ENCODE data around the gene FGF12. TPM values are rescaled to one million over a fixed set of nuclear protein-coding genes. Genes with fewer than 3 reads are reported as not detected.

FGF12 gene
- polyA plus RNA-seq, 2 donors, result 1.2 to 1.5 TPM

GRCh38 chr3:192397012-192397411, 330.3 kb downstream of the FGF12 start:
- no peaks in the 10 kb centered on the region for H3K36me3 ChIP-seq (ENCODE audit: control insufficient read depth in 2 of 2, insufficient read depth in 2 of 2, low read length in 1 of 2)
- H3K27me3 ChIP-seq (ENCODE audit: control insufficient read depth in 1 of 2, insufficient read depth in 2 of 2, low read length in 2 of 2), result no peaks in the 10 kb centered on the region
- H3K4me3 ChIP-seq (ENCODE audit: low read depth in 1 of 2, low read length in 2 of 2), result no peak overlapping the region
- H3K9me3 ChIP-seq (ENCODE audit: control insufficient read depth in 2 of 2, insufficient read depth in 1 of 2, low read depth in 1 of 2, low read length in 1 of 2), result no peaks in the 10 kb centered on the region
- H3K27ac ChIP-seq (ENCODE audit: low read depth in 2 of 2, low read length in 1 of 2), result no peak overlapping the region
- WGBS, 2 donors, result 89 to 92% methylated on average over 3 of the region's 3 CpGs
- no peaks in the 10 kb centered on the region for H3K4me1 ChIP-seq (ENCODE audit: control insufficient read depth in 2 of 2, insufficient read depth in 2 of 2, low read length in 1 of 2)

DNA sequence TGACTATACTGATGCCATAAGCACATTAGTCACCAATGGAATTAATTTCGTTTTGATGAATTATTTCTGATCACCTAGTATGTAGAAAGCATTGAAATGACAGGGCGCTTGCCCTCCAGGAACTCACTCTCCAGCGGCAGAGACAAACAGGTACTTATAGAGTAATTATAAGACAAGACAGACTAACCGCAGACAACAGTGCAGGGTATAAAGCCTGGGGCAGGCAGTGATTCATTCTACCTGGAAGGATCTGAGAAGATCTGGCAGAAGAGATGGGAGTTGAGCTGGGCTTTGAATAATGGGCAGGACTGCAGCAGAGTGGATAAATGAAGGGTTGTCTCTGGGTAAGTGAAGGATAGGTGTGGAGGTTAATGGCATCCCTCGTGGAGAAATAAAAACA, 331.8 kb downstream of the FGF12 start:
- Histone ChIP-seq H3K4me1 (ENCODE audit: control insufficient read depth in 2 of 2, insufficient read depth in 2 of 2, low read length in 1 of 2) (no peaks in the 10 kb centered on the region), H3K36me3 (ENCODE audit: control insufficient read depth in 2 of 2, insufficient read depth in 2 of 2, low read length in 1 of 2) (no peaks in the 10 kb centered on the region), H3K9me3 (ENCODE audit: control insufficient read depth in 2 of 2, insufficient read depth in 1 of 2, low read depth in 1 of 2, low read length in 1 of 2) (no peaks in the 10 kb centered on the region), H3K4me3 (ENCODE audit: low read depth in 1 of 2, low read length in 2 of 2) (no peak overlapping the region), H3K27ac (ENCODE audit: low read depth in 2 of 2, low read length in 1 of 2) (no peak overlapping the region), H3K27me3 (ENCODE audit: control insufficient read depth in 1 of 2, insufficient read depth in 2 of 2, low read length in 2 of 2) (no peaks in the 10 kb centered on the region)
- 67 to 73% methylated on average over 5 of the region's 5 CpGs for WGBS, 2 donors

- H3K9me3 ChIP-seq (ENCODE audit: control insufficient read depth in 2 of 2, insufficient read depth in 1 of 2, low read depth in 1 of 2, low read length in 1 of 2), result no peaks in the 10 kb centered on the region
- 68 to 77% methylated on average over 4 of the region's 4 CpGs for WGBS, 2 donors
Measured at GRCh38 chr3:192392986-192393385, 334.4 kb downstream of the FGF12 start.

DNA sequence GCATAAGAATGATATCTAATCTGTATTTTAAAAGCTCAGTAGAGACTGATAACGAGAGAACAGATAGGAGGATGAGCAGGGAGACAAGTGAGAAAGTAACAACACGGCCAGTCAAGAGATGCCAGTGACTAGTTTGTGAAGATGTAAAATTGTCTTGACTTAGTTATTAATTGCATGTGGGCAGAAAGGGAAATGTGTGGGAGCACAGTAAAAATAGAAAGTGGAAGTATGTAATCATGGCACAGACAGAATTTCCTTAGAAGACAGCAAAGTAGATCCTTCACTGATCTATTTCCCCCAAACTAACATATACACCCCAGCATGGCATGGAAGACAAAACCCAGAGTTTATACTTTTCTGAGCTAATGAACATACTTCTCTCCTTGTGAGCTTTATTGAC, 344.5 kb downstream of the FGF12 start:
- WGBS, 2 donors, result 60 to 63% methylated on average over 2 of the region's 2 CpGs
- H3K27me3 ChIP-seq (ENCODE audit: control insufficient read depth in 1 of 2, insufficient read depth in 2 of 2, low read length in 2 of 2), result no peaks in the 10 kb centered on the region
- no peaks in the 10 kb centered on the region for H3K9me3 ChIP-seq (ENCODE audit: control insufficient read depth in 2 of 2, insufficient read depth in 1 of 2, low read depth in 1 of 2, low read length in 1 of 2)
- no peaks in the 10 kb centered on the region for H3K36me3 ChIP-seq (ENCODE audit: control insufficient read depth in 2 of 2, insufficient read depth in 2 of 2, low read length in 1 of 2)
- no peak overlapping the region for H3K27ac ChIP-seq (ENCODE audit: low read depth in 2 of 2, low read length in 1 of 2)
- no peak overlapping the region for H3K4me3 ChIP-seq (ENCODE audit: low read depth in 1 of 2, low read length in 2 of 2)
- no peaks in the 10 kb centered on the region for H3K4me1 ChIP-seq (ENCODE audit: control insufficient read depth in 2 of 2, insufficient read depth in 2 of 2, low read length in 1 of 2)

More at GRCh38 chr3:192392986-192393385, 334.4 kb downstream of the FGF12 start:
- Histone ChIP-seq H3K4me1 (ENCODE audit: control insufficient read depth in 2 of 2, insufficient read depth in 2 of 2, low read length in 1 of 2) (no peaks in the 10 kb centered on the region), H3K36me3 (ENCODE audit: control insufficient read depth in 2 of 2, insufficient read depth in 2 of 2, low read length in 1 of 2) (no peaks in the 10 kb centered on the region), H3K4me3 (ENCODE audit: low read depth in 1 of 2, low read length in 2 of 2) (no peak overlapping the region), H3K27ac (ENCODE audit: low read depth in 2 of 2, low read length in 1 of 2) (no peak overlapping the region), H3K27me3 (ENCODE audit: control insufficient read depth in 1 of 2, insufficient read depth in 2 of 2, low read length in 2 of 2) (no peaks in the 10 kb centered on the region)

DNA sequence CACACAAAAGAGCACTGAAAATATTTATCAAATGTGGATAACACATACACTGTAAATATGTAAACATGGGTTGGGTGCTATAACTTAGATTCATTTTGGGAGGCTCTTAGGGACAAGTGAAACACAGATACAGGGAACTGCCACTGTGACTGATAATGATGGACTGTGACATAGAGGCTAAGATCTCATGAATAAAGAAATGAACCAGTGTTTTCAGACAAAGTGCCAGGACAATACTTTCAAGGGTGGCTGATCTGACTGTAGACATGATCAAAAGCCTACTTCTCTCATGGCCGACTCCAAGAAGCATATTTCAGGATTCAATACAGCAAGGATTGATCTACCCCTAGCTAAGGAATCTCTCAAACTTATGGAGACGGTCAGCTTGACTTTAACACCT, 353.8 kb downstream of the FGF12 start:
- Histone ChIP-seq H3K4me1 (ENCODE audit: control insufficient read depth in 2 of 2, insufficient read depth in 2 of 2, low read length in 1 of 2) (no peaks in the 10 kb centered on the region), H3K36me3 (ENCODE audit: control insufficient read depth in 2 of 2, insufficient read depth in 2 of 2, low read length in 1 of 2) (no peaks in the 10 kb centered on the region), H3K9me3 (ENCODE audit: control insufficient read depth in 2 of 2, insufficient read depth in 1 of 2, low read depth in 1 of 2, low read length in 1 of 2) (no peaks in the 10 kb centered on the region), H3K27ac (ENCODE audit: low read depth in 2 of 2, low read length in 1 of 2) (no peak overlapping the region), H3K4me3 (ENCODE audit: low read depth in 1 of 2, low read length in 2 of 2) (no peak overlapping the region), H3K27me3 (ENCODE audit: control insufficient read depth in 1 of 2, insufficient read depth in 2 of 2, low read length in 2 of 2) (no peaks in the 10 kb centered on the region)
- 85 to 95% methylated on average over 2 of the region's 2 CpGs for WGBS, 2 donors

DNA sequence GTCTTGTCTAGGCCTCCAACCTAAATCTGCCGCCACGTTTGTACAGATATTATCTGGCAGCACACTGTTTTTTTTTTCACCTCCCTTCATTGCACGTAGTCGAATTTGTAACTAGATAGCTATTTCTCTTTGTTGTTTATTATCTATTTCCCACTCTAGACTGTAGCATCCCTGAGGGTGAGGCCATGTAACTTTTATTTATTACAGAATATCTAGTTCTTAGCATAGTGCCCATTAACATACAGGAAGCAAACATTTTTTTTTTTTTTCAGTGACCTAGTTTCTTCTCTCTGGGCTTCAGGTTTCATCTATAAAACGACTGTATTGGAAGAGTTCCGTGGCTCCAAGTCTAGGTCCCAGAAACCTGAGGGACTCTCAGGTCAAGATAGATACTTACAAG, 354.3 kb downstream of the FGF12 start:
- Histone ChIP-seq H3K4me3 (ENCODE audit: low read depth in 1 of 2, low read length in 2 of 2) (no peak overlapping the region), H3K4me1 (ENCODE audit: control insufficient read depth in 2 of 2, insufficient read depth in 2 of 2, low read length in 1 of 2) (no peaks in the 10 kb centered on the region), H3K27me3 (ENCODE audit: control insufficient read depth in 1 of 2, insufficient read depth in 2 of 2, low read length in 2 of 2) (no peaks in the 10 kb centered on the region), H3K36me3 (ENCODE audit: control insufficient read depth in 2 of 2, insufficient read depth in 2 of 2, low read length in 1 of 2) (no peaks in the 10 kb centered on the region), H3K27ac (ENCODE audit: low read depth in 2 of 2, low read length in 1 of 2) (no peak overlapping the region), H3K9me3 (ENCODE audit: control insufficient read depth in 2 of 2, insufficient read depth in 1 of 2, low read depth in 1 of 2, low read length in 1 of 2) (no peaks in the 10 kb centered on the region)
- 69 to 70% methylated on average over 6 of the region's 6 CpGs for WGBS, 2 donors

GRCh38 chr3:192372616-192373015, 354.7 kb downstream of the FGF12 start:
- Histone ChIP-seq H3K4me3 (ENCODE audit: low read depth in 1 of 2, low read length in 2 of 2) (no peak overlapping the region), H3K27me3 (ENCODE audit: control insufficient read depth in 1 of 2, insufficient read depth in 2 of 2, low read length in 2 of 2) (no peaks in the 10 kb centered on the region), H3K36me3 (ENCODE audit: control insufficient read depth in 2 of 2, insufficient read depth in 2 of 2, low read length in 1 of 2) (no peaks in the 10 kb centered on the region), H3K9me3 (ENCODE audit: control insufficient read depth in 2 of 2, insufficient read depth in 1 of 2, low read depth in 1 of 2, low read length in 1 of 2) (no peaks in the 10 kb centered on the region), H3K4me1 (ENCODE audit: control insufficient read depth in 2 of 2, insufficient read depth in 2 of 2, low read length in 1 of 2) (no peaks in the 10 kb centered on the region), H3K27ac (ENCODE audit: low read depth in 2 of 2, low read length in 1 of 2) (no peak overlapping the region)
- WGBS, 2 donors, result 46 to 55% methylated on average over 4 of the region's 4 CpGs

DNA sequence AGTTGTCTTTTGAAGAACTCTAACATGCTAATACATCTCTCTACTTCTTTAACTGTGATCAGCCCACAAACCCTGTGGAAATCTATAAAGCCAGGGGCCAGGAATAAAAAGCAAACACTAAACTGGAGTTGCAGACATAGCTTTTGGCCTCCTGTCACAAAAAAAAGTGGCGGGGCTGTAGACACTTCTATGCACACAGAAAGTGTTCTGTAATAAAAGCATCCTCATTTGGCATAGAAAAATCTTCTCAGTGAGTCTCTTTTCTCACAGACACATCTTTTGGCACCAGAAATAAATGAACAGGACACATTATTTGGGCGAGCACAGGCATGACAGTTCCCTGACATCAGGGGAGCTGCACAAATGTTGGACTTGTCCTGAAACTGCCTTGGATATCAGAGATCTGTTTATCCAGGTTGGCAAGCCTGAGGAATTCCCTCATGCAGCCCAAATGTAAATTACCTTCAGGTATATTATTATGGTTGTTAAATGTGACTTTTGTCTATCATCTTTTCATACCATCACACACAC, 355.4 kb downstream of the FGF12 start:
- H3K4me3 ChIP-seq (ENCODE audit: low read depth in 1 of 2, low read length in 2 of 2), result no peak overlapping the region
- no peaks in the 10 kb centered on the region for H3K36me3 ChIP-seq (ENCODE audit: control insufficient read depth in 2 of 2, insufficient read depth in 2 of 2, low read length in 1 of 2)
- WGBS, 2 donors, result 33 to 34% methylated on average over 2 of the region's 2 CpGs
- H3K27ac ChIP-seq (ENCODE audit: low read depth in 2 of 2, low read length in 1 of 2), result no peak overlapping the region
- H3K4me1 ChIP-seq (ENCODE audit: control insufficient read depth in 2 of 2, insufficient read depth in 2 of 2, low read length in 1 of 2), result no peaks in the 10 kb centered on the region
- no peaks in the 10 kb centered on the region for H3K27me3 ChIP-seq (ENCODE audit: control insufficient read depth in 1 of 2, insufficient read depth in 2 of 2, low read length in 2 of 2)
- no peaks in the 10 kb centered on the region for H3K9me3 ChIP-seq (ENCODE audit: control insufficient read depth in 2 of 2, insufficient read depth in 1 of 2, low read depth in 1 of 2, low read length in 1 of 2)

GRCh38 chr3:192367616-192368015, 359.7 kb downstream of the FGF12 start:
- Histone ChIP-seq H3K4me3 (ENCODE audit: low read depth in 1 of 2, low read length in 2 of 2) (no peak overlapping the region), H3K9me3 (ENCODE audit: control insufficient read depth in 2 of 2, insufficient read depth in 1 of 2, low read depth in 1 of 2, low read length in 1 of 2) (no peaks in the 10 kb centered on the region), H3K4me1 (ENCODE audit: control insufficient read depth in 2 of 2, insufficient read depth in 2 of 2, low read length in 1 of 2) (no peaks in the 10 kb centered on the region), H3K27me3 (ENCODE audit: control insufficient read depth in 1 of 2, insufficient read depth in 2 of 2, low read length in 2 of 2) (no peaks in the 10 kb centered on the region), H3K36me3 (ENCODE audit: control insufficient read depth in 2 of 2, insufficient read depth in 2 of 2, low read length in 1 of 2) (no peaks in the 10 kb centered on the region), H3K27ac (ENCODE audit: low read depth in 2 of 2, low read length in 1 of 2) (no peak overlapping the region)
- WGBS, 2 donors, result 74% methylated on average over 5 of the region's 5 CpGs

DNA sequence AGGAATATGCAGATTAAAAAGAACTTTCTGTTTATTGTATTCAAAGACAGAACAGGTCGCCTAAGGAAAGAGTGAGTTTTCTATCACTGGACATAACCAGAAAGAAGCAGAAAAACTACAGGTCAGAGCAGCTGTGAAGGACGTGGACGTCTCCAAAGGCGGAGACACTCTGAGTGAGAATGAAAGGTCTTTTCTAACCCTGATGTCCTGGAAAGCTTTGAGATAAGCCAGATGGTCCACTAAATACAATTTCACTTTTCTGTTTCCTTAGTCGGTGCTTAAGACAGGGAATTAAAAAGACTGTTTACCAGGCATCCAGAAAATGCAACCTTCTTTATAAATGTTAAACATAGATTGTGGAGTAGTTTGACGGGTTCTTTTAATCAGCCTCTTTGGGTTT, 360.4 kb downstream of the FGF12 start:
- Histone ChIP-seq H3K9me3 (ENCODE audit: control insufficient read depth in 2 of 2, insufficient read depth in 1 of 2, low read depth in 1 of 2, low read length in 1 of 2) (no peaks in the 10 kb centered on the region), H3K36me3 (ENCODE audit: control insufficient read depth in 2 of 2, insufficient read depth in 2 of 2, low read length in 1 of 2) (no peaks in the 10 kb centered on the region), H3K4me1 (ENCODE audit: control insufficient read depth in 2 of 2, insufficient read depth in 2 of 2, low read length in 1 of 2) (no peaks in the 10 kb centered on the region), H3K27ac (ENCODE audit: low read depth in 2 of 2, low read length in 1 of 2) (no peak overlapping the region), H3K4me3 (ENCODE audit: low read depth in 1 of 2, low read length in 2 of 2) (no peak overlapping the region), H3K27me3 (ENCODE audit: control insufficient read depth in 1 of 2, insufficient read depth in 2 of 2, low read length in 2 of 2) (no peaks in the 10 kb centered on the region)
- WGBS, 2 donors, result 52 to 58% methylated on average over 6 of the region's 6 CpGs
